OCI-LY7 (cell line): ENCODE measurements around the gene ACSM3. TPM values are rescaled to one million over a fixed set of nuclear protein-coding genes. Genes with fewer than 3 reads are reported as not detected.

Experiments used
- BruUV-seq: library from RNA; stranded (reverse); fragments of 400-500 nt; replicated peaks from 2 replicates; lab custom pipeline; 2021; lab: Mats Ljungman, UMichigan
- CTCF ChIA-PET: fragments of 300-600 bp; sonication (Branson Sonifier 250); formaldehyde crosslinking; loops from one replicate; lab custom pipeline; 2022; ENCODE audit warnings: antibody characterized with exemption; ENCODE audit not compliant: unreplicated experiment; lab: Charles Lee
- POLR2A ChIA-PET: fragments of 300-600 bp; sonication (Branson Sonifier 250); formaldehyde crosslinking; loops from one replicate; lab custom pipeline; 2022; ENCODE audit warnings: antibody characterized with exemption; lab: Charles Lee
- DNase-seq: peaks from one replicate; pipeline ENCODE4 v3.0.0-alpha.2; 2015; ENCODE audit warnings: low spot score
- H2AFZ ChIP-seq: fragments of 200-600 bp; sonication (generic), shearing (Covaris generic); 2 replicates; pipeline ENCODE4 v1.6.1; 2014; ENCODE audit warnings: mild to moderate bottlenecking, antibody characterized with exemption, low read length, moderate library complexity
- H3K27ac ChIP-seq: fragments of 200-600 bp; sonication (generic); 2 replicates; pipeline ENCODE4 v1.5.1; 2014; ENCODE audit warnings: mixed run types, low read depth, mild to moderate bottlenecking, moderate library complexity, low read length, inconsistent platforms; ENCODE audit not compliant: poor library complexity, severe bottlenecking
- H3K36me3 ChIP-seq: fragments of 200-600 bp; sonication (generic); 2 replicates; pipeline ENCODE4 v1.6.1; 2014; ENCODE audit warnings: mild to moderate bottlenecking, antibody characterized with exemption, low read length, moderate library complexity, mixed read lengths; ENCODE audit not compliant: insufficient read depth
- H3K4me1 ChIP-seq: fragments of 200-600 bp; sonication (generic); 2 replicates; pipeline ENCODE4 v1.5.1; 2014; ENCODE audit warnings: mild to moderate bottlenecking, low read length; ENCODE audit not compliant: insufficient read depth, poor library complexity, severe bottlenecking
- H3K4me2 ChIP-seq: fragments of 200-600 bp; sonication (generic); 2 replicates; pipeline ENCODE4 v1.6.1; 2014; ENCODE audit warnings: mild to moderate bottlenecking, low read length
- H3K4me3 ChIP-seq: fragments of 200-600 bp; sonication (generic); 2 replicates; pipeline ENCODE4 v1.5.1; 2014; ENCODE audit warnings: mild to moderate bottlenecking, low read depth, low read length; ENCODE audit not compliant: poor library complexity, severe bottlenecking
- H3K79me2 ChIP-seq: fragments of 200-600 bp; sonication (generic); 2 replicates; pipeline ENCODE4 v1.6.1; 2016; ENCODE audit warnings: low read depth, mild to moderate bottlenecking, low read length, moderate library complexity, mixed read lengths; ENCODE audit not compliant: insufficient read depth
- H3K9me2 ChIP-seq: fragments of 200-600 bp; sonication (generic); 2 replicates; pipeline ENCODE4 v1.6.1; 2016; ENCODE audit warnings: mild to moderate bottlenecking, low read length, mixed read lengths; ENCODE audit not compliant: insufficient read depth
- H3K9me3 ChIP-seq: fragments of 200-600 bp; sonication (generic); 2 replicates; pipeline ENCODE4 v1.6.1; 2014; ENCODE audit warnings: mild to moderate bottlenecking, mixed run types, low read length, mixed read lengths
- H4K20me1 ChIP-seq: fragments of 200-600 bp; sonication (generic); 2 replicates; pipeline ENCODE4 v1.6.1; 2014; ENCODE audit warnings: mild to moderate bottlenecking, antibody characterized with exemption, low read length, moderate library complexity, mixed read lengths; ENCODE audit not compliant: insufficient read depth
- EZH2phosphoT487 ChIP-seq: fragments of 200-600 bp; sonication (generic); IDR thresholded peaks from 2 replicates; pipeline ENCODE4 v1.6.1; 2018; ENCODE audit warnings: low read depth, borderline replicate concordance, mild to moderate bottlenecking, mixed run types, antibody characterized with exemption, low read length, moderate library complexity, mixed read lengths
- intact Hi-C: fragments of 100-400 bp; cut with micrococcal nuclease; formaldehyde crosslinking; loops from one replicate; pipeline ENCODE4 v1.10.0; 2022; ENCODE audit not compliant: unreplicated experiment
- total RNA-seq, 2 experiments: library from RNA; depleted of rRNA in 1 of 2; stranded (reverse); fragments of >200 nt in 1 of 2; shearing (Covaris generic) in 1 of 2; gene quantifications; 2 replicates each; pipeline ENCODE4 v1.2.3, GENCODE V29; 2014 to 2022
- TF ChIP-seq, protein P1 (sequence below): fragments of 200-600 bp; sonication (generic); conservative IDR thresholded peaks from 2 replicates; pipeline ENCODE4 v1.5.1; 2014; ENCODE audit warnings: mild to moderate bottlenecking, antibody characterized with exemption, low read length, moderate library complexity, mixed read lengths

Gene ACSM3
- total RNA-seq, 2 experiments from 2014 or later = 2.8 to 4.5 TPM

DNA sequence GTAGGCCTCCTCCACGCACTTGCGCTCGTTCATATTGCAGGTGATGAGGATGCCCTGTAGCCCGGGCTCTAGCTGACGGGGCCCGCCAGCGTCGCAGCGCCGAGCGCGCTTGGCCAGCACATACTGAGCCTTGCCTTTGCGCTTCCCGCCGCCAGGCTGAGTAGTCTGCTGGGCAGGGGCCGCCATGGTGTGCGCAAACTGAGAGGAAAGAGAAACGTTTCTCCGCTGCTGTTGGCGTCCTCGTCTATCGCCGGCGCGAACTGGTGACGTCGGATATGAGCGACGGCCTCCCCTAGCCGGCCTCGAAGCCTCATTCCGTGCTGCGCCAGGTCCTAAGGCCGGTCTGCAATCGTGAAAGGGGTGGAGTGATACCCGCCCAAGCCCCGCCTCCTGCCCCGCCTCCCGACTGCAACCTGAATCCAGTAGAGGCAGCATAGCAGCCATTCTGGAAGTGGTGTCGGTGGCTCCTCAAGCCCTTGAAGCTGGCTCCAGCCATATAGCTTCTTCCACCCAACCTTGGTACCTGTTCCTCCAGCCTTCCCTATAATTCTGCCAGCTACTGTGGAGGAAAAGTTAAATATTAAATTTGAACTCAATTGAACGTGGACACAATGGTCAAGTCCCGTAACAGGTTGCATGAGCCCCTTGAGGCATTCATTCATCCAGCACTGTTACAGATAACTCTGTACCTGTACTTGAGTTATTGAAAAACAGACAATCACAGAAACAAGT lies 22.1 kb upstream of the ACSM3 start, which contains the start of gene THUMPD1:
TSS of gene THUMPD1 (minus strand) at position 265 of the 732 bp plus-strand sequence. CDS start at position 186, 79 bp downstream.
- Histone ChIP-seq H3K4me2 (peak within 1 kb of the TSS; percentile 92), H3K36me3 (peaks cover 39% of the 10 kb centered on the region), H4K20me1 (peaks cover 18% of the 10 kb centered on the region), H3K27ac (peak within 1 kb of the TSS; percentile 75), H3K9me2 (no peaks in the 10 kb centered on the region), H3K79me2 (peaks cover 39% of the 10 kb centered on the region), H3K9me3 (no peaks in the 10 kb centered on the region), H2AFZ (peak within 1 kb of the TSS; percentile 59), H3K4me3 (peak within 1 kb of the TSS; percentile 92), H3K4me1 (peaks cover 13% of the 10 kb centered on the region)
- no peak for TF ChIP-seq EZH2phosphoT487
- TF ChIP-seq, protein P1, sequence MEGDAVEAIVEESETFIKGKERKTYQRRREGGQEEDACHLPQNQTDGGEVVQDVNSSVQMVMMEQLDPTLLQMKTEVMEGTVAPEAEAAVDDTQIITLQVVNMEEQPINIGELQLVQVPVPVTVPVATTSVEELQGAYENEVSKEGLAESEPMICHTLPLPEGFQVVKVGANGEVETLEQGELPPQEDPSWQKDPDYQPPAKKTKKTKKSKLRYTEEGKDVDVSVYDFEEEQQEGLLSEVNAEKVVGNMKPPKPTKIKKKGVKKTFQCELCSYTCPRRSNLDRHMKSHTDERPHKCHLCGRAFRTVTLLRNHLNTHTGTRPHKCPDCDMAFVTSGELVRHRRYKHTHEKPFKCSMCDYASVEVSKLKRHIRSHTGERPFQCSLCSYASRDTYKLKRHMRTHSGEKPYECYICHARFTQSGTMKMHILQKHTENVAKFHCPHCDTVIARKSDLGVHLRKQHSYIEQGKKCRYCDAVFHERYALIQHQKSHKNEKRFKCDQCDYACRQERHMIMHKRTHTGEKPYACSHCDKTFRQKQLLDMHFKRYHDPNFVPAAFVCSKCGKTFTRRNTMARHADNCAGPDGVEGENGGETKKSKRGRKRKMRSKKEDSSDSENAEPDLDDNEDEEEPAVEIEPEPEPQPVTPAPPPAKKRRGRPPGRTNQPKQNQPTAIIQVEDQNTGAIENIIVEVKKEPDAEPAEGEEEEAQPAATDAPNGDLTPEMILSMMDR = peak; percentile 40
- ChIA-PET CTCF (interaction anchor here (0.6 kb wide), 1 partner anchor 132 kb away, joined by 10 read pairs; no protein-coding TSS in a partner anchor), POLR2A (interaction anchor here (1.0 kb wide), 2 partner anchors 10 to 13 kb away, joined by 3 to 4 read pairs; no protein-coding TSS in a partner anchor)
- DNase-seq = peak; percentile 96
- intact Hi-C loops = loop anchor here (1.0 kb wide), 1 partner anchor 65 kb away; the partner anchor contains the start of genes ERI2 and REXO5
- no TSS peak for BruUV-seq

DNA sequence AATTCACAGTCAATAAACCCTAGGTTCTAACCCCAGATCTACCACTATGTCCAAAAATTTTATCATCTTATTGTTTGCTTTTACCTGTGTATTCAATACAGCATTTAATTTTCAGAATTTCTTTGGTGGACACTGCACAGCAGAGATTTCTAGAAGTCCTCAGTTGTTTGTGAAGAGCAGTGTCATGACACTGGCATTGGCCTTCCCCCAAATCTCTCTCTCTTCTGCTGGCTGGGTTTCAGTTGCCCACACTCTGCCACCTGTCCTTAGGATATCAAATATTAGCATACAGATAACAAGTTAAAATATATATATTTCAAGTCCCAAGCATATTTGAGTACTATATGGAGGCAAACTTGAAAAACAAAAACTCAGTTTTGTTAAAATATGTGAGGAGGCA lies 20.2 kb upstream of the ACSM3 start:
- intact Hi-C loops = no loop called here
- no peak overlapping the region for H3K4me3 ChIP-seq
- DNase-seq = no peak
- CTCF ChIA-PET = no interaction called here
- POLR2A ChIA-PET = no interaction called here
- peaks cover 20% of the 10 kb centered on the region for H3K36me3 ChIP-seq
- H3K4me2 ChIP-seq = no peak overlapping the region
- no peak overlapping the region for H3K27ac ChIP-seq
- H4K20me1 ChIP-seq = peaks cover 15% of the 10 kb centered on the region
- peaks cover 13% of the 10 kb centered on the region; the same call in 1 of the 2 replicates for H3K9me3 ChIP-seq
- H3K9me2 ChIP-seq = no peaks in the 10 kb centered on the region
- H3K79me2 ChIP-seq = peaks cover 26% of the 10 kb centered on the region
- no peak overlapping the region for H2AFZ ChIP-seq
- H3K4me1 ChIP-seq = peaks cover 13% of the 10 kb centered on the region
- BruUV-seq = no TSS peak
- TF ChIP-seq, protein P1 = no peak
- no peak for TF ChIP-seq EZH2phosphoT487
